LNCaP clone FGC (cell line): ENCODE data around the gene HIVEP3.

ENCODE experiments used
- DNase-seq: peaks from one replicate; pipeline ENCODE4 v3.0.0-alpha.2; 2011; ENCODE audit warnings: low read depth
- H3K4me3 ChIP-seq: 2 replicates; pipeline ENCODE4 v1.5.1; 2011; ENCODE audit warnings: mild to moderate bottlenecking, low read depth, low read length, control low read depth
- TF ChIP-seq, protein P1 (sequence below): IDR thresholded peaks from 2 replicates; pipeline ENCODE4 v1.5.1; 2012; ENCODE audit warnings: mild to moderate bottlenecking; ENCODE audit not compliant: control insufficient read depth, insufficient read depth; ENCODE audit errors: extremely low read depth

HIVEP3 gene

DNA sequence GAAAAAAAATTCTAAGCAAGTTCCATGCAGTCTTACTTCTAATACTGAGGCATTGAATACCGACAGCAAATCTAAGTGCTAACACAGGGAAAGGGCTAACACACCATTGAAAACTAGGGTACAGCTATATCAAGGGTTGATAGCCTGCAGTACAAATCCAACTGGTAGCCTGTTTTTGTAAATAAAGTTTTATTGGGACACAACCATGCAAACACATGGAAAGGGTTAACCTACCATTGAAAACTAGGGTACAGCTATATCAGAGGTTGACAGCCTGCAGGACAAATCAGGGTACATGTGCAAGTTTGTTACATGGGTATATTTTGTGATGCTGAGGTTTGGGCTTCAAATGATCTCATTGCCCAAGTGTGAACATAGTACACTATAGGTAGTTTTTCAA is 212.9 kb downstream of the HIVEP3 start:
- TF ChIP-seq, protein P1, sequence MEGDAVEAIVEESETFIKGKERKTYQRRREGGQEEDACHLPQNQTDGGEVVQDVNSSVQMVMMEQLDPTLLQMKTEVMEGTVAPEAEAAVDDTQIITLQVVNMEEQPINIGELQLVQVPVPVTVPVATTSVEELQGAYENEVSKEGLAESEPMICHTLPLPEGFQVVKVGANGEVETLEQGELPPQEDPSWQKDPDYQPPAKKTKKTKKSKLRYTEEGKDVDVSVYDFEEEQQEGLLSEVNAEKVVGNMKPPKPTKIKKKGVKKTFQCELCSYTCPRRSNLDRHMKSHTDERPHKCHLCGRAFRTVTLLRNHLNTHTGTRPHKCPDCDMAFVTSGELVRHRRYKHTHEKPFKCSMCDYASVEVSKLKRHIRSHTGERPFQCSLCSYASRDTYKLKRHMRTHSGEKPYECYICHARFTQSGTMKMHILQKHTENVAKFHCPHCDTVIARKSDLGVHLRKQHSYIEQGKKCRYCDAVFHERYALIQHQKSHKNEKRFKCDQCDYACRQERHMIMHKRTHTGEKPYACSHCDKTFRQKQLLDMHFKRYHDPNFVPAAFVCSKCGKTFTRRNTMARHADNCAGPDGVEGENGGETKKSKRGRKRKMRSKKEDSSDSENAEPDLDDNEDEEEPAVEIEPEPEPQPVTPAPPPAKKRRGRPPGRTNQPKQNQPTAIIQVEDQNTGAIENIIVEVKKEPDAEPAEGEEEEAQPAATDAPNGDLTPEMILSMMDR = no peak
- no peak for DNase-seq
- no peak overlapping the region for H3K4me3 ChIP-seq

DNA sequence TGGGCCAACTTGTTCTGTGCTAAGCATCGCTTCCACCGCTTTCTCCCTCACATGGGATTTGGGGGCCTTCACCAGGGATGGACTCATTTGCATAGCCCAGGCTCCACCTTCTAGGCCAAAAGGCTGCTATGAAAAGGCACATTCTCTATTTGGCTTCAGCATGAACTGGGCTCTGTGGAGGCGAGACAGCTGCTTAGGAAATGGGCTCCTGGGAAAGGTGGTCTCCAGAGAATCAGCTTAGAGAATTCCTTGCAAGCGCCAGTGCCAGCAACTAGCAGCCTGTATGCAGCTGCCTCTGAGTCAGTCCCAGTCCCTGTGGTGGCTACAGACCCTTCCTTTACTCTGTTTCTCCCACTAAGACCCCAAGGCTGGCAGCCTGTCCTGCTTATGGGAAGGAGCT is 214.5 kb downstream of the HIVEP3 start:
- TF ChIP-seq, protein P1 = no peak
- no peak for DNase-seq
- H3K4me3 ChIP-seq = no peak overlapping the region

DNA sequence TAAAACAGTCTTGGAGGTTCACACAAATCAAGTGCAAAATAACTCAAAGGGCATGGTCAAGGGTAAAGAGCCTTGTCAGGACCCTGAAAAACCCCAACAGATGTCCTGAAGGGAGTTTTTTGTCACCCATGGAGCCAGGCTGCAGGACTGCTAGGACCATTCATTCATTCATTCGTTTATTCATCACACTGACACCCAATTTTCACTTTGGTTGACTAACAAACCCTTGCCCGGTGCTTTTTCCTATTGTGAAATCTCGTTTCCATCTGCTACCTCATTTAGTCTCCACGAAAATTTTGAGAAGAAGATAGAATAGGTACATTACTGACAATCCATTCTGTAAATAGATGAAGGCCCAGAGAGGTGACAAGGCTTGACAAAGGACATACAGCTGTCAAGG is 216.0 kb downstream of the HIVEP3 start:
- TF ChIP-seq, protein P1 = no peak
- DNase-seq = no peak
- H3K4me3 ChIP-seq = no peak overlapping the region

DNA sequence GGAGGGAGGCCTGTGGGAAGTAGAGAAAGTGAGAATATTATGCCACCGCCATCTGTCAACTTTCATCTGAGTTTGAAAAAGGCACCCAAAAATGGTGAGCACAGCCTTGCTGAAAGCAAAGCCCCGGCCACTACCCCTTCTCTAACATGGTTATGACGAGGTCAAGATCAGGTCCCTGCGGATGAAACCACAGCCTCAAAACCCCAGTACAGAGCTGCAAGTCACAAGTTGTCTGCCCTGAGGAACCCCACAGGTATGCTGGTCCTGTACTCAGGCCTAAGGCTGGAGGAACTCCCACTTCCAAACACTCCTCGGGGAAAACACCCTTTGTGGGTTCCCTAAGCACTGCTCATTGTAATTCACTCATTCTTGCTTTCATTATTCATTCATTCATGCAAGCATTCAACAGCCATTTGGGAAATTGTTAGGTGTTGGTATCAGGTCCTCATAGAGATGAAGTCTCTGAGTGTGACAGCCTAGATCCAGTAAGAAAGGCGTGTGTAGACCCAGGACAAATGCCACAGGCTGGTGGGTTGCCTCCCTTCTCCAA is 217.7 kb downstream of the HIVEP3 start:
- no peak overlapping the region for H3K4me3 ChIP-seq
- TF ChIP-seq, protein P1 = no peak
- no peak for DNase-seq

DNA sequence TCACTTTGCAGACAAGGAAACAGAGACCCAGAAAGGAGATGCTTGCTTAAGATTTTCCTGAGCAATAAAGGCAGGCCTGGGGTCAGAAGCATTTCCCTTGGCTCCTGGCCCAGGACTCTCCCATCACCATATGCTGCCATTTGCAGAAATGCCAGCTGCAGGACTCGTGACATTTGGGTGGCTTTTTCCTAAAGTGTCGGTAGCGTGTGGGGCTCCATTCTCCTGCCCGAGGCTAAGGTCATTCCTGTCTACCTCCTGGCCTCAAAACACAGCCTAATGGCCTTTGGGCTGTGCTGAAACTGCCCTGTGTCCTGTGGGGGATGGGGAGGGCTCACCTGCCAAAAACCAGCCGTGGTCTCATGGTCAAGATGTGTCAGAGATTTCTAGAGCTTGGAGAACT is 218.1 kb downstream of the HIVEP3 start:
- no peak overlapping the region for H3K4me3 ChIP-seq
- TF ChIP-seq, protein P1 = no peak
- DNase-seq = no peak

DNA sequence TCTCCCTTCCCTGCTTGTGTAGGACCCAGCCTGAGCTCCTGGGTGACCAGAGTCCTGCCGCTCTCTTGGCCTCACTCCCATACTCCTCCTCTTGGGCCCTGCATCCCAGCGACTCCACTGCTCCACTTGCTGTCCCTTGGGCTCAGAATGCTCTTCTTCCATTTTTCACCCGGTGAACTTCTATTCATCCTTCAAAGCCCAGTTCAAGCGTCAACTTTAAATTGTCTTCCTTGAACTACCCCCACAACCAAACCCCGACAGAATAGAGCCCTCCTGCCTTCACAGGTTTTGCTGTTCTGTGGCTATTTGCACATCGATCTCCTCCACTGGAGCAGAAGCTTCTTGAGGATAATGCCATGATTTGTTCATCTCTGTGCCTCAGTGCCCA is 218.9 kb downstream of the HIVEP3 start:
- no peak for DNase-seq

More for the DNA sequence above, 218.9 kb downstream of the HIVEP3 start:
- no peak overlapping the region for H3K4me3 ChIP-seq
- TF ChIP-seq, protein P1 = no peak
